Measurements from ENCODE around the gene DPP3. TPM values are rescaled to one million over a fixed set of nuclear protein-coding genes. Genes with fewer than 3 reads are reported as not detected.

The DPP3 gene
- total RNA-seq, 1 donor from 2014 or later: 74.5 TPM

- DNase-seq (ENCODE audit: extremely low read depth, low read depth, low spot score): no peak
Observed at GRCh38 chr11:66478729-66479393, 1.4 kb upstream of the DPP3 start.

- no peak for DNase-seq (ENCODE audit: extremely low read depth, low read depth, low spot score)
Observed at GRCh38 chr11:66479394-66480116, 679 bp upstream of the DPP3 start.

GRCh38 chr11:66484806-66485380 lies 4.7 kb downstream of the DPP3 start:
- DNase-seq (ENCODE audit: extremely low read depth, low read depth, low spot score): no peak

GRCh38 chr11:66488957-66489356 lies 8.7 kb downstream of the DPP3 start:
- DNase-seq (ENCODE audit: extremely low read depth, low read depth, low spot score): no peak

- no peak for DNase-seq (ENCODE audit: extremely low read depth, low read depth, low spot score)
Observed at GRCh38 chr11:66489636-66490035, 9.4 kb downstream of the DPP3 start.

GRCh38 chr11:66491315-66491935 lies 11.2 kb downstream of the DPP3 start:
- DNase-seq (ENCODE audit: extremely low read depth, low read depth, low spot score): no peak

- DNase-seq (ENCODE audit: extremely low read depth, low read depth, low spot score): no peak
Observed at GRCh38 chr11:66492161-66492865, 12.1 kb downstream of the DPP3 start.

GRCh38 chr11:66493130-66493529 lies 12.9 kb downstream of the DPP3 start:
- no peak for DNase-seq (ENCODE audit: extremely low read depth, low read depth, low spot score)

GRCh38 chr11:66494458-66494857 lies 14.2 kb downstream of the DPP3 start:
- DNase-seq (ENCODE audit: extremely low read depth, low read depth, low spot score): no peak

GRCh38 chr11:66494935-66495334 lies 14.7 kb downstream of the DPP3 start:
- no peak for DNase-seq (ENCODE audit: extremely low read depth, low read depth, low spot score)

GRCh38 chr11:66495401-66495854 lies 15.2 kb downstream of the DPP3 start:
- no peak for DNase-seq (ENCODE audit: extremely low read depth, low read depth, low spot score)

GRCh38 chr11:66497206-66497605 lies 17.0 kb downstream of the DPP3 start:
- DNase-seq (ENCODE audit: extremely low read depth, low read depth, low spot score): no peak

- no peak for DNase-seq (ENCODE audit: extremely low read depth, low read depth, low spot score)
Observed at GRCh38 chr11:66498506-66498905, 18.3 kb downstream of the DPP3 start.

GRCh38 chr11:66505276-66505816 lies 25.1 kb downstream of the DPP3 start:
- no peak for DNase-seq (ENCODE audit: extremely low read depth, low read depth, low spot score)

- DNase-seq (ENCODE audit: extremely low read depth, low read depth, low spot score): no peak
Observed at GRCh38 chr11:66509131-66509561, 28.9 kb downstream of the DPP3 start.

- DNase-seq (ENCODE audit: extremely low read depth, low read depth, low spot score): peak; percentile 23
Observed at GRCh38 chr11:66510271-66510989, 30.2 kb downstream of the DPP3 start, which contains the start of gene BBS1. BBS1 (plus strand) TSS chr11:66510635; CDS start chr11:66510660, 25 bp downstream.

GRCh38 chr11:66510990-66511339 lies 30.7 kb downstream of the DPP3 start:
- DNase-seq (ENCODE audit: extremely low read depth, low read depth, low spot score): no peak

GRCh38 chr11:66523611-66524010 lies 43.4 kb downstream of the DPP3 start:
- DNase-seq (ENCODE audit: extremely low read depth, low read depth, low spot score): no peak

GRCh38 chr11:66524304-66525040 lies 44.2 kb downstream of the DPP3 start:
- DNase-seq (ENCODE audit: extremely low read depth, low read depth, low spot score): no peak
